NCI-H510A treated with DMSO at 0.1 percent for 48 hours (cell line): ENCODE results near the gene FEM1C.

ENCODE experiments used
- DNase-seq: peaks from one replicate; lab custom pipeline; 2025; lab: John Stamatoyannopoulos, UW

The FEM1C gene

DNA sequence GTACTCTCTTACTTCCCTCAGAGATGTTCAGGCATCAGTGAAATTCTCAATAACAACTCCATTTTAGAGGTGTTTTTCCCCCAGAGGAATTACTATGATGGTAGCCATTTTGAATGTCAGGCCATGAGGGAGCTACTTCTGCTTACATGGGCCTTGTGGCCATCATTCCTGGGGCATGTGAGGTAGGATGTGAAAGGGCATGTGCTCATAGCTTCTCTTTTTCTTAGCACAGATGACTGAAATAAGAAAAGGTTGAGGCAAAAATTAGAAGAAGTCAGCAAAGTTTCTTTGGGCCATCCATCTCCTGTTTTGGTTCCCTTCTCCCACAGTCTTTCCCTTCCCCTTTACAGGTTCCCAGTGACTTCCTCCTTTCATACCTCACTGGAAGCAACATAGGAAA lies 68.8 kb downstream of the FEM1C start:
- no peak for DNase-seq

DNA sequence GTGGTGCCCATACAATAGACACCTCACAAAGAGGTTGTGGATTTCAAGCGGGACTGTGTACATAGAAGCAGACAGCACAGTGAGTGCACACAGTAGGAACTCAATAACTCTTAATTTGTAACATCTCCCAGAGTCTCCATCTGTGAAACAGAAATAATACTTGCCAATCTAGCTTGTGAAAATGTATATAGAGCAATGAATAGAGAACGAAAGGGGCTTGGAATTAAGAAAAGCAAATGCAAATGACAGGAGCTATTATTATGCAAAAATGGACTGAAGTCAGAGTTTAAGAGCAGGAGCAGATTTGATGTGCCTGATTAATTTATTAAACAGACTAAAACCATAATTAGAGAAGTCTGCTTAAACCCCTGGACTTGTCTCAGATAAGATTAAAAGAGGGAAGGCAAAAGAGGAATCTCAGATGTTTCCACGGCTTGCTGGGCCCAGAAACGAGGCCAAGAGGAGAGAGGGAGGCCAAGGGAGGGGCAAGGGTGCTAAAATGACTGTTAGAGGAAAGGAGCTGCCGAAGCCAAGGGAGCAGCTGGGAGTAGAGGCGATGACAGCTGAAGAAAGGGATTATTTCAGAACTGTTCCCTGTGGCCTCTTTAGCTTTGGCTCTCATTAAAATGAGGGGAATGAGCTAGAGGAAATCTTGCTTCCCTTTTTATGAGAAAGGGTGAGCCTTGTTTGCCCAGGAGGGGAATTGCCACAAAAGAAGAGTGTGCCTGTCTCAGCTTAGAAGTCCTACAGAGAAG lies 72.1 kb downstream of the FEM1C start:
- DNase-seq = no peak

DNA sequence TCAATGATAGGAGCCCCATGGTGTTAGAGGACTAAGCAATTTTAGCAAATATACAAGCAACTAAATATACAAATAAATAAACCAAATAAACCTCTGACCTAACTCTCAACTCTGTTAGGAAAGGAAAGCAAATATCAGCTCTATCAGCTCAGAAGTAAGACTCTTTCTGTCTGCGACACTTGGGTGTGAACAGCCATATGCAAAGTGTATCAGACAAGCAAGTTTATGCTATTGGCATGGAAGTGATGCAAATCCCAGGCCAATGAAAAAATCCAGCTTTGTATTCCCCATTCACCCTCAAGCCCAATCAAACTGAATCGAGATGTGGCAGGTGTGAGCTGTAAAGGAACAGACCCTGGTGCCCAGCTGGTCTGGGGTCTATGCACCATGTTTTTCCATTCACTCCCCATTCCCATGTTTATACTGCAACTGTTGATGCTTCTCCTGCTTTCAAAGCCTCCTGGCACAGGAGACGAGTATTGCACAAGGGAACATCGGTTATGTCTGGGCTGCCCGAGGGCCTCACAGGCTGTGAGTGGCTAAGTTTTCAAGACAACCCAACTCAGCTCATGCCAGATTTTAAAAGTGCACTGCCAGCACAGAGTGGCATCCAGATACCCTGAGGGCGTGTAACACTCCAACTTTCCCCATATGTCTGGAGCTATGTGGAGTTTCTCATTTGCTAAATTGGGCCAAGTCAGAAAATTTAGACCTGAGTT lies 73.1 kb downstream of the FEM1C start:
- no peak for DNase-seq

DNA sequence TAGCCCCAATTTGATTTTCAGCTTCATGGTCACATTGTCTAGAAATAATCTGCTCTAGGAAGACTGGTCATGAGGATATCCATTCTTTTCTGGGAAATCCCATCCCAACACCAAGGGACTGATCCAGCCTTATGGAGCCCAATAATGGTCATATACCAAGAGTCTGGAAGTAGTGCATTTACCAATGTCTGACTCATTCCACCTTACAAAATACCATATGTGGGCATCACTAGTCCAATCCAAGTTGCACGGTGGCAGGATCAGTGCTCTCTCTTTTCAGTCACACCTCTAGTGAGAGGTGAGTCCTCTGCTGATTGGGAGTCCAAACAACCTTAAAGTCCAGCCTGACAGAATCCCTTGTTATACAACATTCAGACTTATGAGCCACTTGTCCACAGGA lies 73.7 kb downstream of the FEM1C start:
- no peak for DNase-seq
